Testis (tissue), 2 donors: Measurements from ENCODE around the gene SERINC4.

Source experiments
- POLR2A ChIP-seq: fragments of 450-650 bp; IDR thresholded peaks from one replicate; pipeline ENCODE4 v1.6.1; 2017; ENCODE audit warnings: antibody characterized with exemption, mild to moderate bottlenecking, moderate library complexity
- TF ChIP-seq, protein P1 (sequence below), 3 experiments: fragments of 450-650 bp in 2 of 3; fragments of 200-600 bp in 1 of 3; sonication (generic) in 1 of 3; IDR thresholded peaks; one replicate each; pipeline ENCODE4 v1.5.1; 2016 to 2019; ENCODE audit warnings: antibody characterized with exemption in 3 of 3, mild to moderate bottlenecking in 2 of 3, moderate library complexity in 1 of 3

DNA sequence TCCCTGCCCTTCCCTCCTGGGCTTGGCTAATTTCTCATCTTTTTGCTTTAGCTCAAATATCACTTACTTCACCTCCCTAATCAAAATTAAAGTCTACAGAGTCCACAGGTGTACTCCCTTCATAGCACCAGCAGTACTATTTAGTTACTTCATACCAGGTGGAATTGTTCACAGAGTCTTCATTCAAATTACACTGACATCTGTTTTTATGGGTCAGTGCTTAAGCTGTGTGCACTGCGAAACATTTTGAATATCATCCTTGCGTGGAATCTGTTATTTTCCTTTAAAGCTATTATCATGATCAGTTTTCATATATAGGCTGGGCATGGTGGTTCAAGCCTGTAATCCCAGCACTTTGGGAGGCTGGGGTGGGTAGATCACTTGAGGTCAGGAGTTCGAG, 10.6 kb downstream of the SERINC4 start:
- TF ChIP-seq, protein P1, sequence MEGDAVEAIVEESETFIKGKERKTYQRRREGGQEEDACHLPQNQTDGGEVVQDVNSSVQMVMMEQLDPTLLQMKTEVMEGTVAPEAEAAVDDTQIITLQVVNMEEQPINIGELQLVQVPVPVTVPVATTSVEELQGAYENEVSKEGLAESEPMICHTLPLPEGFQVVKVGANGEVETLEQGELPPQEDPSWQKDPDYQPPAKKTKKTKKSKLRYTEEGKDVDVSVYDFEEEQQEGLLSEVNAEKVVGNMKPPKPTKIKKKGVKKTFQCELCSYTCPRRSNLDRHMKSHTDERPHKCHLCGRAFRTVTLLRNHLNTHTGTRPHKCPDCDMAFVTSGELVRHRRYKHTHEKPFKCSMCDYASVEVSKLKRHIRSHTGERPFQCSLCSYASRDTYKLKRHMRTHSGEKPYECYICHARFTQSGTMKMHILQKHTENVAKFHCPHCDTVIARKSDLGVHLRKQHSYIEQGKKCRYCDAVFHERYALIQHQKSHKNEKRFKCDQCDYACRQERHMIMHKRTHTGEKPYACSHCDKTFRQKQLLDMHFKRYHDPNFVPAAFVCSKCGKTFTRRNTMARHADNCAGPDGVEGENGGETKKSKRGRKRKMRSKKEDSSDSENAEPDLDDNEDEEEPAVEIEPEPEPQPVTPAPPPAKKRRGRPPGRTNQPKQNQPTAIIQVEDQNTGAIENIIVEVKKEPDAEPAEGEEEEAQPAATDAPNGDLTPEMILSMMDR (IDR thresholded peaks at IDR 0.05): no peak
- TF ChIP-seq POLR2A: no peak
